ENCODE results near the gene RSAD1.

GRCh38 chr17:50448643-50449042, 30.0 kb upstream of the RSAD1 start:
- TF ChIP-seq, protein P1, sequence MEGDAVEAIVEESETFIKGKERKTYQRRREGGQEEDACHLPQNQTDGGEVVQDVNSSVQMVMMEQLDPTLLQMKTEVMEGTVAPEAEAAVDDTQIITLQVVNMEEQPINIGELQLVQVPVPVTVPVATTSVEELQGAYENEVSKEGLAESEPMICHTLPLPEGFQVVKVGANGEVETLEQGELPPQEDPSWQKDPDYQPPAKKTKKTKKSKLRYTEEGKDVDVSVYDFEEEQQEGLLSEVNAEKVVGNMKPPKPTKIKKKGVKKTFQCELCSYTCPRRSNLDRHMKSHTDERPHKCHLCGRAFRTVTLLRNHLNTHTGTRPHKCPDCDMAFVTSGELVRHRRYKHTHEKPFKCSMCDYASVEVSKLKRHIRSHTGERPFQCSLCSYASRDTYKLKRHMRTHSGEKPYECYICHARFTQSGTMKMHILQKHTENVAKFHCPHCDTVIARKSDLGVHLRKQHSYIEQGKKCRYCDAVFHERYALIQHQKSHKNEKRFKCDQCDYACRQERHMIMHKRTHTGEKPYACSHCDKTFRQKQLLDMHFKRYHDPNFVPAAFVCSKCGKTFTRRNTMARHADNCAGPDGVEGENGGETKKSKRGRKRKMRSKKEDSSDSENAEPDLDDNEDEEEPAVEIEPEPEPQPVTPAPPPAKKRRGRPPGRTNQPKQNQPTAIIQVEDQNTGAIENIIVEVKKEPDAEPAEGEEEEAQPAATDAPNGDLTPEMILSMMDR (IDR thresholded peaks at IDR 0.05) = no peak
- TF ChIP-seq POLR2AphosphoS5 (IDR thresholded peaks at IDR 0.05; ENCODE audit: low read depth, low read length) = no peak
- TF ChIP-seq, protein P2, sequence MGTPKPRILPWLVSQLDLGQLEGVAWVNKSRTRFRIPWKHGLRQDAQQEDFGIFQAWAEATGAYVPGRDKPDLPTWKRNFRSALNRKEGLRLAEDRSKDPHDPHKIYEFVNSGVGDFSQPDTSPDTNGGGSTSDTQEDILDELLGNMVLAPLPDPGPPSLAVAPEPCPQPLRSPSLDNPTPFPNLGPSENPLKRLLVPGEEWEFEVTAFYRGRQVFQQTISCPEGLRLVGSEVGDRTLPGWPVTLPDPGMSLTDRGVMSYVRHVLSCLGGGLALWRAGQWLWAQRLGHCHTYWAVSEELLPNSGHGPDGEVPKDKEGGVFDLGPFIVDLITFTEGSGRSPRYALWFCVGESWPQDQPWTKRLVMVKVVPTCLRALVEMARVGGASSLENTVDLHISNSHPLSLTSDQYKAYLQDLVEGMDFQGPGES (IDR thresholded peaks at IDR 0.05; ENCODE audit: low read depth, low read length) = no peak
- TF ChIP-seq, protein P3, sequence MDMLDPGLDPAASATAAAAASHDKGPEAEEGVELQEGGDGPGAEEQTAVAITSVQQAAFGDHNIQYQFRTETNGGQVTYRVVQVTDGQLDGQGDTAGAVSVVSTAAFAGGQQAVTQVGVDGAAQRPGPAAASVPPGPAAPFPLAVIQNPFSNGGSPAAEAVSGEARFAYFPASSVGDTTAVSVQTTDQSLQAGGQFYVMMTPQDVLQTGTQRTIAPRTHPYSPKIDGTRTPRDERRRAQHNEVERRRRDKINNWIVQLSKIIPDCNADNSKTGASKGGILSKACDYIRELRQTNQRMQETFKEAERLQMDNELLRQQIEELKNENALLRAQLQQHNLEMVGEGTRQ (IDR thresholded peaks at IDR 0.05; ENCODE audit: borderline replicate concordance, low read depth, low read length) = no peak
- TF ChIP-seq, protein P4, sequence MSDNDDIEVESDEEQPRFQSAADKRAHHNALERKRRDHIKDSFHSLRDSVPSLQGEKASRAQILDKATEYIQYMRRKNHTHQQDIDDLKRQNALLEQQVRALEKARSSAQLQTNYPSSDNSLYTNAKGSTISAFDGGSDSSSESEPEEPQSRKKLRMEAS (IDR thresholded peaks at IDR 0.05; ENCODE audit: low read depth) = no peak
- TF ChIP-seq EP300 (IDR thresholded peaks at IDR 0.05; ENCODE audit: borderline replicate concordance in 1 of 2, low read depth in 1 of 2, low read length in 1 of 2) = no peak
- TF ChIP-seq EZH2phosphoT487 (IDR thresholded peaks at IDR 0.05; ENCODE audit: borderline replicate concordance, low read depth) = no peak
- TF ChIP-seq, protein P5, sequence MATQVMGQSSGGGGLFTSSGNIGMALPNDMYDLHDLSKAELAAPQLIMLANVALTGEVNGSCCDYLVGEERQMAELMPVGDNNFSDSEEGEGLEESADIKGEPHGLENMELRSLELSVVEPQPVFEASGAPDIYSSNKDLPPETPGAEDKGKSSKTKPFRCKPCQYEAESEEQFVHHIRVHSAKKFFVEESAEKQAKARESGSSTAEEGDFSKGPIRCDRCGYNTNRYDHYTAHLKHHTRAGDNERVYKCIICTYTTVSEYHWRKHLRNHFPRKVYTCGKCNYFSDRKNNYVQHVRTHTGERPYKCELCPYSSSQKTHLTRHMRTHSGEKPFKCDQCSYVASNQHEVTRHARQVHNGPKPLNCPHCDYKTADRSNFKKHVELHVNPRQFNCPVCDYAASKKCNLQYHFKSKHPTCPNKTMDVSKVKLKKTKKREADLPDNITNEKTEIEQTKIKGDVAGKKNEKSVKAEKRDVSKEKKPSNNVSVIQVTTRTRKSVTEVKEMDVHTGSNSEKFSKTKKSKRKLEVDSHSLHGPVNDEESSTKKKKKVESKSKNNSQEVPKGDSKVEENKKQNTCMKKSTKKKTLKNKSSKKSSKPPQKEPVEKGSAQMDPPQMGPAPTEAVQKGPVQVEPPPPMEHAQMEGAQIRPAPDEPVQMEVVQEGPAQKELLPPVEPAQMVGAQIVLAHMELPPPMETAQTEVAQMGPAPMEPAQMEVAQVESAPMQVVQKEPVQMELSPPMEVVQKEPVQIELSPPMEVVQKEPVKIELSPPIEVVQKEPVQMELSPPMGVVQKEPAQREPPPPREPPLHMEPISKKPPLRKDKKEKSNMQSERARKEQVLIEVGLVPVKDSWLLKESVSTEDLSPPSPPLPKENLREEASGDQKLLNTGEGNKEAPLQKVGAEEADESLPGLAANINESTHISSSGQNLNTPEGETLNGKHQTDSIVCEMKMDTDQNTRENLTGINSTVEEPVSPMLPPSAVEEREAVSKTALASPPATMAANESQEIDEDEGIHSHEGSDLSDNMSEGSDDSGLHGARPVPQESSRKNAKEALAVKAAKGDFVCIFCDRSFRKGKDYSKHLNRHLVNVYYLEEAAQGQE (IDR thresholded peaks at IDR 0.05; ENCODE audit: low read depth, low read length) = no peak
- TF ChIP-seq JUND (IDR thresholded peaks at IDR 0.05) = no peak
- no peak for TF ChIP-seq YY1 (IDR thresholded peaks at IDR 0.05; ENCODE audit: low read depth)
- TF ChIP-seq SIN3A (IDR thresholded peaks at IDR 0.05; ENCODE audit: borderline replicate concordance, low read depth, low read length) = no peak
- no peak for TF ChIP-seq RAD21 (IDR thresholded peaks at IDR 0.05; ENCODE audit: low read length)

All from SK-N-SH (cell line).